ENCODE measurements around the gene MAGI1.

Gene MAGI1

DNA sequence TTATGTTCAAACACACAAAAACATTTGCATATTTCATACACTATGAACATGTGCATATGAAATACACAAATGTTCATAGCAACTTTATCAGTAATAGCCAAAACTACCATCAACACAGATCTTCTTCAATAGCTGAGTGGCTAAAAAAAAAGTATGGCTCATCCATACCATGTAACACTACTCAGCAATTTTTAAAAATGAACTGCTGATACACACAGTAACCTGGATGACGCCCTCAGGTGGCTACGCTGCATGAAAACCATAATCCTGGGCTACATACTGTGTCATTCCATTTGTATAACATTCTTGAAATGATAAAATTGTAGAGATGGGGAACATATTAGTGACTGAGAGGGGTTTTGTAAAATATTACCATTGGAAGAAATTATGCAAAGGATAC lies 243.6 kb downstream of the MAGI1 start:
- no peak for DNase-seq (ENCODE audit: low spot score)

DNA sequence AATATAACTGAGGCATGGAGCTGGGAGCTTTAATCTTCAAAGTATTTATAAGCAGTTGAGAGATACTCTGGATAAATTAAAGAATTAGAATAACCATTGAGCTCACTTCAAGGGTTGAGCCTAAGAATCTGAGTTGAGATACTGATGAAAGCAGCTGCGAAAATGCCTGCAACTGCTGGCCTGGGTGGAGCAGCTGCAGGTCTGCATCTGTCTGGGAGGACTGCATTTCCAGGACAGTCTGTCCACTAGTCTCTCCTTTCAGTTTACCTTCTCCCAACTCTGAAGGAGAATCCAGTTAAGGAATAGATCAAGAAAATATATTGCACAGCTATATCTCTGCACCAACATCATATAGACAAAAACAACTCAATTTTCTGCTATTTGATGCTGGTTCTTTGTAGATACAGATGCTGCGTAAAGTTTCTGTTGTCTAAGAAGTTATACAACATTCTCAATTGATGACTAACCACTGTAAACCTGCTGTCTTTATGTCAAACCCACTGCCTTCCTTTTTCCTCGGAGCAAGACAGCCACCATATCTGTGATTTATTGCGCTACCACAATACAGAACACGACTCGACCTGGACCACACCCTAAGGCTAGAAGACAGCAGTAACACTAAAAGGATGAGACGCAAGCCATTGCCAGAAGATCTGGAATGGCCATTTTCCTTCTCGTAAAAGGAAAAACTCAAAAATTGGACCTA lies 245.1 kb downstream of the MAGI1 start:
- no peak for DNase-seq (ENCODE audit: low spot score)

DNA sequence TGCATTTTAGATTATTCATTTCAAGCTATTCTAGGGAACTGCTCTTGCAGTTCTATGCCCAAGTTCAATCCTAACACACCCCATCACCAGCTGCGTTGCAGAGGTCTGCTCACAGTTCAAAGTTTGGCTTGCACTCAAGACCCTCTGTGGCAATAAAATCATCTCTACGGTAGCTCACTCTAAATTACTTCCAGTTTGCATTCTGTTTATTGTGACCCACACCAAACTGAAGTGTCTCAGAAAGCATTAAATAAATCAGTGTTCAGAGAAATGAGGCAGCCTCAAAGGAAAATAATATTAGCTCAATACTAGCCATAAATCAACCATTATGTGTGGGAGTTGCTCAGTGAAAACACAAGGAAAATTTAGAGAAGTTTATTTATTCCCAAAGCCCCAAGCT lies 250.3 kb downstream of the MAGI1 start:
- DNase-seq (ENCODE audit: low spot score) = no peak

DNA sequence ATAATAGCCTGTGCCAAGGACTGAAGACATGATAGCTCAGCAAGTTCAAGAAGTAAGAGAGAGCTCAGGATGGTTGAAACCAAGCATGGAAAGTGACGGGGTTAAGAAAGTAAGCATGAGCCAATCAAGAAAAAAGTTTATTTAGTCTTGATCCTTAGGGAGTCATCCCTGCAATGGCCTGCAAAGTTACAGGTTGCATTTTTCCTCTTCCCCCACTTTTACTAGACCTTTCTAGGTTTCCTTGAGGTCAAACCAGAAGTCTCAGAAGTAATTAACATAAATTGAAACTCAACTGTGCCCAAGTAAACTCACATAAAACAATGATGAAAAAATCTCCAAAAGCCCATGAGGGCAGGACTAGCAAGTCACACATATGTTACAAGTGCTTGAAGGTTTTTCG lies 250.9 kb downstream of the MAGI1 start:
- DNase-seq (ENCODE audit: low spot score) = no peak

DNA sequence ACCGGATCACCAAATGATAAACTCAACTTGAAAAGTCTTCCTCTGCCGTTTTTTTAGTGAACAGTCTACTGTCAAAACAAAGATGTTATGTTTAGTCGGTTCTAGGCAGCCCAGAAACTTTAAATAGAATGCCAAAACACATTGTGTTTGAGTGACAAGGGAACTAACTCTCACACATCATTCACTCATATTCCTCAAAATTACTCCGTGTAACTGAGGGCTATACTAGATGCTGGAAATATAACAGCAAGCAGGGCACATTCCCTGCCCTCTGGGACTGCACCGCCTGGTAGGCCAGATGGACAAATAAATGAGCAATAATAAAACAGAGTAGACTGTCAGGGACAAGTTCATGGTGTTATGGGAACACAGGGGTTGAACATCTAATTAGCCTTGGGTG lies 251.4 kb downstream of the MAGI1 start:
- no peak for DNase-seq (ENCODE audit: low spot score)

DNA sequence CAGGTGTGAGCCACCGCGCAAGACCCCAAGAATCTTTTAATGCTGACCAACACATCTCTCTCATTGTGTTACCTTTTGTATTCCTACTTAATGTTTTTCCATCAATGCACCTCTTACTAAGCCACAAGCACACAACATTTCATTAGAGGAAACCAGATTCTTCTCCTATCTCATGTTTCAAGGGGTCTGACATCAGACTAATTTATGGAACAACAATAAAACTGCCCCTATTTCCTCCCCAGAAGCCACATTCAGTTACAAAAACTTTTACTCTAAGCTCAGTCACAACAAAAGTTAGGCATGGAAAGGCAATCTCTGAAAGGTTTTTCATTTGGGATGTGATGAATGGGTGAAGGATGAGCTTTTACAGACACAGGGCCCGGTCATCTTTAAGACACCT lies 251.8 kb downstream of the MAGI1 start:
- DNase-seq (ENCODE audit: low spot score) = no peak

DNA sequence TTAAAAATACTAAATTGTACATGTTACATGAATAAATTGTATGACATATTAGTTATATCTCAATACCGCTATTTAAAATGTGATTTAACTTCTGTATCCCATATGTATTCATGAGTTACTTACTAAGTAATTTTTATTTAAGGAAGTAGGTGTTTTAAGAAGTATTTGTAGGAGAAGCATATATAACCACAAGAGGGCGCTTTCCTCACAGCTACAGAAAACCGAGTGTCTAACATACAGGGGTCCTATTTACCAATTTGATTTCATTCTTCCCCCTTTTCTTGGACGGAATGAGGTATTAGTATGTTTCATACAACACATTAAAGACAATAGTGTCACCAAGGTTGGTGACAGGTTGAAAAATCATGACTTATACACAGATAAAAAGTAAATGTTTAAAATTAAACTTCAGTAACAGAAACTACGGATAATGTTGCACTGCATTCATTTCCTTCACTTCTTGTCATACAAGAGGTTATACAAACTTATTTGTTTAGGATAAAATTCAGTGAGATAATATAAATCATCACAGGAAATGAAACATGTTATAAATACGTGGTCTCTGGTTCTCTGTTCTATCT lies 253.6 kb downstream of the MAGI1 start:
- DNase-seq (ENCODE audit: low spot score) = peak; percentile 80

DNA sequence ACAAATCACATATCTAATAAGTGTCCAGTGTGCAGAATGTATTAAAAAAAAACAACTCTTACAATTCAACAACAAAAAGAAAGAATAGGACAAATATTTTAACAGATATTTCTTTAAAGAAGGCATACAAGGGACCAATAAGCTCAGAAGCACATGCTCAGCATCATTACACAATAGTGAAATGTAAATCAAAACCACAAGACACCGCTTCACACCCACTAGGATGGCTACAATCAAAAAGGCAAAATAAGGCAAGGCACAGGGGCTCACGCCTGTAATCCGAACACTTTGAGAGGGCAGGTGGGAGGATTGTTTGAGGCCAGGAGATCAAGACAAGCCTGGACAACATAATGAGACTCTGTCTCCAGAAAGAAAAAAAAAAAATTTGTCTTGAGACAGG lies 255.6 kb downstream of the MAGI1 start:
- no peak for DNase-seq (ENCODE audit: low spot score)

DNA sequence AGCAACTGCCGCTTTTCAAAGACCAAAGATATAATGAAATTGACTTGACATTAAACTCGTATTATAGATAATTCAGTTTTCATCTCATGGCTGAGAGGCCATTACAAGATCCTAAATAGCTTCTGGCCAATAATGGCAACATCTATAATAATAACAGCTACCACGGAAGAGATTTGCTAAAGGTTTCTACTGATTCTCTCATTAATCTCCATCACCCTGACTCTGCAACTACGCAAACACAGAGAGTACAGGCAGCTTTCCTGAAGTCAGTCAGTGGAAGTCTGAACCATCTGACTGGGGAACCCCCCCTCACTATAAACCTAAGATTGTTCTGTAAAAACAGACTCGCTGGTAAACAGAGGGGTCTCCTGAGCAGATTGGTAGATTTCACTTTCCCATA lies 257.1 kb downstream of the MAGI1 start:
- no peak for DNase-seq (ENCODE audit: low spot score)

DNA sequence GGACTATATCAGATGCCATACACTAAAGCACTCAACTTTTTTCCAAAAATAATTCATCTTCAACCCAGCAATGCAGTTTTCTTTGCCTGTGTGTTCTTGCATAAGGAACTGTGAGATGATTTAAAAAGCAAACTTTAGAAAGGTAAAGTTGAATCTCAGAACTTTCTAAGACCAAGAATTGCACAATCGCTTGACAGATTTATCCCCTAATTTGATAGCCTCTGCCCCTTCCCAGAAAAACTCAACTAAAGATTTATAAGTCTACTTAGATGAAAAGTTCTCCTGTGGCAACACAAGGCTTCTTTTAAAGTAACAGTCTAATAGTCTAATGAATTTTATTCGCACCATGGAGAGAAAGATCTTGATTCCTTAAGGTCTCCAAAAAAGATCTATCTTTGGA lies 259.3 kb downstream of the MAGI1 start:
- DNase-seq (ENCODE audit: low spot score) = no peak

DNA sequence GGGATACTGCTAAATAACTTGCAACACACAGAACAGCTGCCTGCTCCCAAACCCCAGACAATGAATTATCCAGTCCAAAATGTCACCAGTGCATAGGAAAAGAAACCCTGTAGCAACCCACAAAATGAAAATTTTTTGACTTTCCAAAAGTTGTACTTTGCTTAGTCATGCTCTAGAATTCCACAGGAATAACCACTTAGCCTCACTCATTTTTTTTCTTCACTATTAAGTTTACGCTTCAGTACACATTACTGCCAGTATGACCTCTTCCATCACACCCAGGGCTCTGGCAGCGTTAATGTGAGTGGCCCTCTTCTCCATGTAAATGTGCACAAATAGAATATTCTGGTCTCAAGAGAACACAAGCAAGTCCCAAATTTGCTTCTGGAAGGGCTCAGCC lies 259.8 kb downstream of the MAGI1 start:
- no peak for DNase-seq (ENCODE audit: low spot score)

DNA sequence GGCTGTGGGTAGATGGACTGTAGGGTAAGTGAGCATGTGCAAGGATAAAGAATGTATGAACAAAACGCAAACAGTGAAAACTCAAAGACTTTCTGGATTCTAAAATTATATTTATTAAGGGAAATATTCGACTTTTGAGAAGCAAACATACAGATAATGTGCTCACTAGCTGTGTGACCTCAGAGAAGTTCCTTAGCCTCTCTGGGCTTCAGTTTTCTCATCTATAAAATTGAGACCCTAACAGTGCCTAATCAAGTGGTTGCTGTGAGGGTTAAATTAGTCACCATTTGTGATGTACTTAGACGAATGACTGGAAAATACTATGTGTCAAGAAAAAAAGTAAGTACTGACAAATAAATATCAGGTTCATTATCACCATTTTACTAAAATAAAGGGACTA lies 261.7 kb downstream of the MAGI1 start:
- DNase-seq (ENCODE audit: low spot score) = no peak

DNA sequence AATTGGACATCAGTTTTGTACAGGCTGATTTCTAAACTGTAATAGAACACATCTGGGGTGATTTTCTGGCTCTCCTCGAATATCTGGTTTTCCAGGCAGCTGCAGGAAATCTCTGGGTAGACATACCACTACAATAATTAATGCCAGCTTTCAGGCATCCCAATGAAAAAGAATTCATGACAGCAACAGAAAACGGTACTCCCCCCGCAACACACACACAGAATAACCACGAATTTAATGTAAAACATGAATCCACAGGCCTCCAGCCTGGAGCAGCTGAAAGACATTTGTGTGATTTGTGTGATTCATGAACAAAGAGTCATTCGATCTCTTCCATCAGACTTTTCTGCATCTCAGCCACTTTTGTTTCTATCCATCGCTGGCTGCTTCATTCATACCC lies 262.2 kb downstream of the MAGI1 start:
- no peak for DNase-seq (ENCODE audit: low spot score)

DNA sequence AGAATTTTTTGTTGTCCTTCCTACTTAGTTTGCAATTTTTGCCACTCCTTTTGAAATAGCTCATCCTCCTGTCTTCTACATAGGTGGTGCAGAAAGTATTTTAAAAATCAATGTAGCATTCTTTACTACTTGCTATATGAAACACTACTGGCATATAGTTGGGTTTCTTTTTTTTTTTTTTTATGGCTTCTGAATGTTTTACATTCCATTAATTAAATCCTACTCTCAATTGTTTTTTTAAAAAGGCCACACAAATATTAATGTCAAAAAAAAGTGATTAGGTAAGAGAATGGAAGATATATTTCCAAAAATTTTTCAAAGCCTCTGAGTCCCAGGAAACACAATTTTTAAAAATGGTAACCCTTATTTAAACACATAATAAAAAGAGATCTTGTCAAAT lies 262.6 kb downstream of the MAGI1 start:
- DNase-seq (ENCODE audit: low spot score) = no peak

DNA sequence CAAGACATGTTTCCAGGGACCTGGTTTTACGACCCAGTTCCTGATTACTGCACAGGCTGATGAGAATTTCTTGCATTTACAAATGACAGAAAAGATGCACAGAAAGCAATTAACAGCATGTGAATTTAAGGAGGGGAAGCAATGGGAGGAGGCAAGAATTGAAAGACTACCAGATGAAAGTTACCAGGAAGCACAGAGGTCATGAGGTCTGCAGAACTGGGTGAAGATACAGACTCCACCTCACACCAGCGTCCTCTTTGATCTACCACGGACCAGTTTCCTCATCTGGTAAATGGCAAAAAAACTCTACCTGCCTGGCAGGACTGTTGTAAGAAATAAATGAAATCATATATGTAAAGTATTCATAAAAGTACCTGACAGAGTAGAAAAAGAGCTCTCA lies 266.0 kb downstream of the MAGI1 start:
- no peak for DNase-seq (ENCODE audit: low spot score)

DNA sequence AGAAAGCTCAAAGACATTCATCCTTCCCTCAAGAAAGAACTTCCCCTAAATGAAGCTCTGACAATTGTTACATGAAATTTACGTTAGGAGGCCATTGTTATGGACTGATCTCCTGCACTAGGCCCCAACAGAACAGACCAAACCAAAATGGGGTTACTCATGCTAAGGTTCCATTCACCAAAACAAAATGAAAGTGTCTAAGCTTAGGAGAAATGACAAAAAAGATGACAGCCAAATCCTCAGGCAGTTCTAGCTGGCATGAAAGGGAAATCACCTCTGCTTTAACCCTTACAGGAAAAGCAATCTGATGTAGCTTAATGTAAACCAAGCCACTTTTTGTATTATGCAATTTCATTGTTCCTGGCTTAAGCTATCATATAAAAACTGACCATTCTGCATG lies 271.2 kb downstream of the MAGI1 start:
- no peak for DNase-seq (ENCODE audit: low spot score)

DNA sequence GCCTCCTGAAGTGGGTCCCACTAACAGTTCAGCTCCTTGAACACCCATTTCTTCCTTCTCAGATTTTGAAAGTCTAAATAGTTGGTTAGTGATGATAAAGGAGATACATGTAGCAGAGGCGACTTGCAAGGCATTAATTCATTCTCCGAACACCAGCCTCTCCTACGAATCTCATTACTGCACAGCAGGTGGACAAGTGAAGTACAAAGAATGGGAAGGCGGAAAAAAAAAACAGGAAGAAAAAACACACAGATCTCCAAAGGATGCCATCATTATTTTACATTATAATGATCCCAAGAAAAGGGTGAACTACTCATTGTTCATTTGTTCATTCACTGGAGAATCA lies 276.5 kb downstream of the MAGI1 start:
- DNase-seq (ENCODE audit: low spot score) = no peak

DNA sequence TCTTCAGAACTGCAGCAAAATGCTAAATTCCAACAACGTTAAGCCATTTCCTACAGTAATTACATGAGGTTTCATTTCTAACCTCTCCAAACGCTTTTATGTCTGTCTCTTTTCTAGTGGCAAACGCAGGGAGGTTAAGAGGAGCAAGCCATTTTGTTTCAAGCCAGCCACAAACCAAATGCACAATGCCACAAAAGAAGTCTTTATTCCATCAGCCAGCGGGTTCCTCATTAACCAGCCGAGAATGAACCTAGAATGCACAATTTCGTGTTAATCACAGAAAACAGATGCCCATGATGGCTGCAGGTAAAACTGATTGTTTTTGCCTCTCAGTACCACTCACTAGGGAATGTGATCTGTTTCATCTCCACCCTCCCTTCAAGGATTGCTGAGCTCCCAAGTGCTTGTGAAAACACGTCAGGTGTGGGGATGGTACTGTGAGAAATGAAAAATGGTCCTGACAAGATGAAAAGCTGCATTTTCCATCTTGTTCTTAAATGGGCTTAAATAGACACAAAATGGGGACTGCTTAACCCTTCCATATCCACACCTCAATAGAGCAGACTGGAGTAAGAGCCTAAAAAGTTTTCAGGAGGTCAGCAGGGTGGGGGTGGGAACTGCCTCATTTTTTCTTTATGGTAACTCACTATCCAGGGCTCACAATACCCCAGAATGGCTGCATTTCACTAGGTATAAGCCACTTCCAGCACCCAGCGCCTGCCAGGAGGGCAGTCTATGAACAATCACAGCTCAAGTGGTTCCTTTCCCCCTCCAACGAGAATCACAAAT lies 277.1 kb downstream of the MAGI1 start:
- peak; percentile 55 for DNase-seq (ENCODE audit: low spot score)

DNA sequence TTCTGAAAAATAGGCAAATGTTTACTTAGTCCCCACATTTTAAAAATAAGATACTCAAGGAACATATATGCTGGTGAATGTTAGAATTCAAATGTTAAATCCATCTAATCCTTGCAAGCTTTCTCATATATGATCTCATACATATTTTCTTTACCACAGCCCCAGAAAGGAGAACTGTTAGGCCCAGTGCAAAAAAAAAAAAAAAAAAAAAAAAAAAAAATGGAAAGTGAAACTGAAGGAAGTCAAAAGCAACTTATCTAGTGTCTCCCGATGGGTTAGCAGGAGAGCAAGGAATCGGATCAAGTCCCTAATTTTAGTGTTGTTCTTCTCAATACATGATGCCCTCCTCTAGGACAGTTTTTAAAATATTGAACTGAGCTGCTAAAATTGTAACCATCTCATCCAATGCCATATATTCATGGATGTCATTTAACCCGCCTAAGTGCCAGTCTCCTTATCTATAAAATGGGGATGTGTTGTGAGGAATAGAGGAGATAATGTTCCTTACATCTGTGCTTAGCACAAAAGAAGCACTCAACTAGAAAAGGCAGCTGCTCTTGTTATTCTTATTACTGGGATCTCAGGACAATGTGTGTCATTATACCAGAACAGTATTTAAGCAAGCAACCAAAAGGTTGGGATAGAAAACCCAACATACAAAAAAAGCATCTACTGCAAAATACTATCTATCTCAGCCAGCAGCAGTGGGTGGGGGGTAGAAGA lies 279.7 kb downstream of the MAGI1 start:
- peak; percentile 59 for DNase-seq (ENCODE audit: low spot score)

DNA sequence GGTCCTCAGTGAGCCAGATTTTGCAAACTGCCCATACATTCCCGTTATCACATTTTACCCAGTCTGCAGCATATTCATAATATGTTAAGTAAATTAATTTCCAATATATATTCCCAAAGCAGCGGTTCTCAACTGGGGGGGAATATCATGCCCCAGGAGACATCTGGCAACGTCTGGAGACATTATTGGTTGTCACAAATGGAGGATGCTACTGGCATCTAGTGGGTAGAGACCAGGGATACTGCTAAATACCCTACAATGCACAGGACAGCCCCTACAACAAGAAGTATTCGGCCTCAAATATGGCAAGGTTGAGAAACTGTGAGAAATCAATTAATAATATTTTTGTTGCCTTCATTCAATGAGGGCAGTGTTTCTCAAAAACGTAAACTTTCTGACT lies 280.3 kb downstream of the MAGI1 start:
- DNase-seq (ENCODE audit: low spot score) = peak; percentile 30

DNA sequence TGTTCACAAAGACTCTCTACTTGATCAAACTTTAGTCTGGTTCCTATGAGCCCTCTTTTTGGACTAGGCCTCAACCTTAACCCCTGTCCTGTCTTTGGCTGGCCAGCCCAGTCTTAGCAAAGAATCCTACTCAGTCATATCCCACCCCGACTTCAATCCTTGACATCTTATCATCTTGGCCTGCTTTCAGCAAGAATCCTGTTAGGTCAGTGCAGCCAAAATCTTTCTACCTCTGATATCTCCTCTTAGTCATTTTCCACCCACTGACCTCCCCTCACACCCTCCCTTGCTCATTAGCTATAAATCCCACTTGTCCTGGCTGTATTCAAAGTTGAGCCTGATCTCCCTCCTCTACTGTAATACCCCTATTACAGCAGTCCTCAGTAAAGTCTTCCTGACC lies 286.1 kb downstream of the MAGI1 start:
- no peak for DNase-seq (ENCODE audit: low spot score)

DNA sequence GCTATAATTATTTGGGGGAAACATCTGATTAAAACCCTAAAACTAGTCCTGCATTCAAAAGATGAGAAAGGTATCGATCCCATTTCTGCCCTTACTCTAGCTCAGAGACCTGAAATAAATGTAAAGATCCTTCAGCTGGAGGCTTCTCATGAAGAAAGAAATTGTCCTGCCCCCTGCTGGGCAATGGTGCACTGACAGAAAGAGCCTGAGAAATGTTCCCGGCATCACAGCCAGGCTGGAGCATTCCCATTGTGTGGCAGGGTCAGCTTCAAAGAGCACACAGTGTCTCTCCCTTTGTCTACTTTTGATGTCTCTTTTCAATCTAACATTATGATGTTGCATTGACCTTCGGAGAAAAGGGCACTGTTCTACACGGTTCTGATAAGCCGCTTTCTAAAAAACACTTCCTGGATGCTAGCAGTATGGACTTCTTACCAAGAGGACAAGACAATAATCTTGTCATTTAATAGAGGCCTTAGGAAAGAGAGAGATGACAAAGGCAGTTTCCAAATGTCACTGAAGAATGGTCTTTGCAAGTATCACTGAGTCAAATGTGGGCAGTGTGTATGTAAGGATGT lies 287.5 kb downstream of the MAGI1 start:
- DNase-seq (ENCODE audit: low spot score) = peak; percentile 85

DNA sequence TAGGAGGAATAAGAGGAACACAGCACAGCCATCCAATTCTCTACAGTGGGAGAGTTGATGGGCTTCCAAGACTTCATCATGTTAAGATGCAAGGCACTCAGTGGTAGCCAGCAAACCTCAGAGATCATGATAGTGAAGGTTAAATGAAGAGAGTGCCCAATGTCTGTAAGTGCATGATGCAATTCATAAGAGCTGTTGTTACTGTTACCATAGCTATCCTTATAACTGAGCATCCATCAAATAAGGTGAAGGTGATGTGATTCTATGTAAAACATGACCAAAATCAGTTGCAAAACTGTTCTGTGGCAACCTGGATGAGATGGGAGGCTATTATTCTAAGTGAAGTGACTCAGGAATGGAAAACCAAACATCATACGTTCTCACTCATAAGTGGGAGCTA lies 289.7 kb downstream of the MAGI1 start:
- no peak for DNase-seq (ENCODE audit: low spot score)

All from Ammon's horn (tissue), 1 donor.